ENCODE measurements around the gene HNRNPAB.

Gene HNRNPAB

GRCh38 chr5:178216779-178217178, 12.4 kb downstream of the HNRNPAB start:
- no peak overlapping the region for H3K4me3 ChIP-seq (ENCODE audit: low read length)
- DNase-seq (ENCODE audit: low read depth), result no peak
- TF ChIP-seq, protein P1, sequence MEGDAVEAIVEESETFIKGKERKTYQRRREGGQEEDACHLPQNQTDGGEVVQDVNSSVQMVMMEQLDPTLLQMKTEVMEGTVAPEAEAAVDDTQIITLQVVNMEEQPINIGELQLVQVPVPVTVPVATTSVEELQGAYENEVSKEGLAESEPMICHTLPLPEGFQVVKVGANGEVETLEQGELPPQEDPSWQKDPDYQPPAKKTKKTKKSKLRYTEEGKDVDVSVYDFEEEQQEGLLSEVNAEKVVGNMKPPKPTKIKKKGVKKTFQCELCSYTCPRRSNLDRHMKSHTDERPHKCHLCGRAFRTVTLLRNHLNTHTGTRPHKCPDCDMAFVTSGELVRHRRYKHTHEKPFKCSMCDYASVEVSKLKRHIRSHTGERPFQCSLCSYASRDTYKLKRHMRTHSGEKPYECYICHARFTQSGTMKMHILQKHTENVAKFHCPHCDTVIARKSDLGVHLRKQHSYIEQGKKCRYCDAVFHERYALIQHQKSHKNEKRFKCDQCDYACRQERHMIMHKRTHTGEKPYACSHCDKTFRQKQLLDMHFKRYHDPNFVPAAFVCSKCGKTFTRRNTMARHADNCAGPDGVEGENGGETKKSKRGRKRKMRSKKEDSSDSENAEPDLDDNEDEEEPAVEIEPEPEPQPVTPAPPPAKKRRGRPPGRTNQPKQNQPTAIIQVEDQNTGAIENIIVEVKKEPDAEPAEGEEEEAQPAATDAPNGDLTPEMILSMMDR (conservative IDR thresholded peaks at IDR 0.05; ENCODE audit: low read depth, low read length), result no peak

- no peak overlapping the region for H3K4me3 ChIP-seq (ENCODE audit: low read length)
- TF ChIP-seq, protein P1 (conservative IDR thresholded peaks at IDR 0.05; ENCODE audit: low read depth, low read length), result no peak
- no peak for DNase-seq (ENCODE audit: low read depth)
Measured at GRCh38 chr5:178218237-178218776, 14.0 kb downstream of the HNRNPAB start.

- no peak for DNase-seq (ENCODE audit: low read depth)
- TF ChIP-seq, protein P1 (conservative IDR thresholded peaks at IDR 0.05; ENCODE audit: low read depth, low read length), result no peak
- H3K4me3 ChIP-seq (ENCODE audit: low read length), result no peak overlapping the region
Measured at GRCh38 chr5:178218827-178219226, 14.5 kb downstream of the HNRNPAB start.

GRCh38 chr5:178221282-178221681, 16.9 kb downstream of the HNRNPAB start:
- TF ChIP-seq, protein P1 (conservative IDR thresholded peaks at IDR 0.05; ENCODE audit: low read depth, low read length), result no peak
- H3K4me3 ChIP-seq (ENCODE audit: low read length), result no peak overlapping the region
- DNase-seq (ENCODE audit: low read depth), result no peak

DNA sequence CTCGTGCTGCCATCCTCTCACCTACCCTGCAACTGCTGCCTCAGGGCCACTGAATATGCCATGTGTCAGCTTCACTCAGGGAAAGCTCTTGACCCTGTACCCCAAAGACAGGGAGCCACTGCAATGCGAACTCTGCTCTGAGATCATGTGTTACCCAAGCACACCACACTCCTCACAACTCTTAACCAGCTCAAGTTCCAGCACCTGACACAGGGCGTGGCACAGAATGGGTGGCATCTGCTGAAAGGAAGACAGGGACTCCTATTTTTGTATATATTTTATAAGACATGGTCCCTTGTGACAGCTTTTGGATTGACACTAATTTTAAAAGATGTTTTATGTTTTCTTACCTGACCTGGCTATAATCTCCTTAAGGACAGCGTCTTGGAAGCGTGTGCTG, 17.5 kb downstream of the HNRNPAB start:
- H3K4me3 ChIP-seq (ENCODE audit: low read length), result no peak overlapping the region
- no peak for DNase-seq (ENCODE audit: low read depth)
- TF ChIP-seq, protein P1 (conservative IDR thresholded peaks at IDR 0.05; ENCODE audit: low read depth, low read length), result no peak

- TF ChIP-seq, protein P1 (conservative IDR thresholded peaks at IDR 0.05; ENCODE audit: low read depth, low read length), result no peak
- H3K4me3 ChIP-seq (ENCODE audit: low read length), result no peak overlapping the region
- no peak for DNase-seq (ENCODE audit: low read depth)
Measured at GRCh38 chr5:178222292-178222691, 18.0 kb downstream of the HNRNPAB start.

GRCh38 chr5:178223196-178223773, 19.0 kb downstream of the HNRNPAB start:
- no peak overlapping the region for H3K4me3 ChIP-seq (ENCODE audit: low read length)

More at GRCh38 chr5:178223196-178223773, 19.0 kb downstream of the HNRNPAB start:
- no peak for DNase-seq (ENCODE audit: low read depth)
- TF ChIP-seq, protein P1 (conservative IDR thresholded peaks at IDR 0.05; ENCODE audit: low read depth, low read length), result no peak

Measured in retinal pigment epithelial cell (primary cell).